Muscle of leg (tissue), 11 donors: Measurements from ENCODE around the gene PPIF. TPM values are rescaled to one million over a fixed set of nuclear protein-coding genes. Genes with fewer than 3 reads are reported as not detected.

Source experiments
- DNase-seq: peaks from one replicate; pipeline ENCODE4 v3.0.0; 2013
- H3K27ac ChIP-seq: one replicate; pipeline ENCODE4 v1.5.1; 2013; ENCODE audit warnings: mild to moderate bottlenecking, low read length, control low read depth
- H3K27me3 ChIP-seq: one replicate; pipeline ENCODE4 v1.6.1; 2013; ENCODE audit warnings: low read length; ENCODE audit not compliant: control insufficient read depth, insufficient read depth
- H3K36me3 ChIP-seq: one replicate; pipeline ENCODE4 v1.6.1; 2013; ENCODE audit warnings: low read length; ENCODE audit not compliant: control insufficient read depth, insufficient read depth
- H3K4me1 ChIP-seq: one replicate; pipeline ENCODE4 v1.6.1; 2013; ENCODE audit warnings: low read length; ENCODE audit not compliant: control insufficient read depth, insufficient read depth
- H3K4me3 ChIP-seq: one replicate; pipeline ENCODE4 v1.5.1; 2013; ENCODE audit warnings: low read length, control low read depth
- H3K9me3 ChIP-seq: replicated peaks from 2 replicates; pipeline ENCODE4 v1.6.1; 2013; ENCODE audit warnings: low read depth, low read length; ENCODE audit not compliant: control insufficient read depth
- WGBS: methylation state at CpG from one replicate; pipeline ENCODE4 v1.1.5; 2013; ENCODE audit warnings: missing lambda C conversion rate; ENCODE audit not compliant: insufficient coverage; 5-methylcytosine and 5-hydroxymethylcytosine counted together
- polyA plus RNA-seq, 8 donors: library from polyadenylated mRNA; unstranded; fragments of 120-200 nt; gene quantifications; one replicate each; pipeline versions ENCODE4 v1.2.1 to v1.2.3, GENCODE V29; 2013; ENCODE audit warnings: inconsistent platforms in 1 of 8, low replicate concordance in 1 of 8; ENCODE audit not compliant: insufficient read length in 8 of 8, insufficient read depth in 1 of 8
- total RNA-seq: library from RNA; stranded (reverse); fragments of 120-200 nt; gene quantifications from one replicate; pipeline ENCODE4 v1.2.4, GENCODE V29; 2013

Gene PPIF
- total and polyA plus RNA-seq, 9 donors: 8.3 to 28.6 (median 24.3) TPM

DNA sequence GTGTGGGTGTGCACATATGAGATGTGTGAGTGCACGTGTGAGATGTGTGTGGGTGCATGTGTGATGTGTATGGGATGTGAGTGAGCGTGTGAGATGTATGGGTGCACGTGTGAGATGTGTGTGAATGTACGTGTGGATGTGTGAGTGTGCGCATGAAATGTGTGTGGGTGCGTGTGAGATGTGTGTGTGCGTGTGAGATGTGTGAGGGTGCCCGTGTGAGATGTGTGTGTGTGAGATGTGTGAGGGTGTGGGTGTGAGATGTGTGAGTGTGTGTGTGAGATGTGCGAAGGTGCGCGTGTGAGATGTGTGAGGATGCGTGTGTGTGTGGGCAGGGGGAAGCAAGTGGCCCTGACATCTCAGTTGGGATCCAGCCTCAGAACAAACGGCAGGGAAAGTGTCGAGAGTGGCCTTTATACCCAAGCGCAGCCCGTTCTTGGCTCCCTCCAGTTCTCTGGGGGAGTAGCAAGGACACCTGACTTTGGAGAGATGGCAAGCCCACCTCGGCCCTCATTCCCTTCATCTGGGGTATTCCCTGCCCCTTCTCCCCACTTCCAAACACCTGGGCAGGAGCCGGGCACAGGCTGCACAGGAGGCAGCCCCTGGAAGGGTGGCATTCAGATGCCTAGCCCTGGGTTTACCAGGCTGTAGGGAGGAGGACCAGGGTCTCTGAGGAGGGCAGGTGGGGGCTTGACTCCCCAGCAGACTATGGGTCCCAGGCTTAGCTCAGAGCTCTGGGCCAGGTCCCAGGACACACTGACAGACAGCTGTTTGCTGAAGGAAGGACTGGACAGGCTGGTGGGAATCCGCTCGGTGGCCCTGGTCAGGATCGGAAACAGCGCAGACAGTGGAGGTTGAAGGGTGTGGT, 31.6 kb downstream of the PPIF start:
- H3K4me3 ChIP-seq: no peak overlapping the region
- H3K4me1 ChIP-seq: peaks cover 47% of the 10 kb centered on the region
- 78% methylated on average over 16 of the region's 22 CpGs for WGBS

DNA sequence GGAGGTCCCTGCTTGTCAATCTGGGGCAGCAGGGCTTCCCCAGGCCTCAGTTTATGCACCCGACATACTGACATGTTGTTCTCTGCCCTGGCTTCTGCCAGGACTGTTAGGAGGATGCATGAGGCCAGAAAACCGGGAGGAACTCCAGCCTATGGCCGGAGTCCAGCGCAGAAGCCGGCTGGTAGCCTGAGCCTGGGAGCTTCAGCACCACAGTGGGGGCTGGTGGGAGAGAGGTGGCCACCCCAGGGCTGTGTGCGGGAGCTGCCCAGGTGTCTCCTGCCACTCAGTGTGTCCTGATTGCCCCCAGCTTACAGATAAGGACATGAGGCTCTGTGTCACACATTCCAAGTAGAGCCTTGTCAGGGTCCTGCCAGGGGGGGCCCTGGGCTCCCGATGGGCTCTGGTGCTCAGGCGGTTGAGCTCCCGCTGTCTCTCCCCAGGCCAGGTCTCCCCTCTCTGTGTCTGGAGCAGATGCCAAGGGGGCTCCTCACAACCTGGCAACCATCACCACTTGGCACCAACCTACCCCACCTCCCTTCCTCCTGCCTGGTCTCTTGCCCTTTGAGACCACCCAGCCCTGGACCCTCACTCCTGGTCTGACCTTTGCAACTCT, 32.3 kb downstream of the PPIF start:
- 40% methylated on average over 9 of the region's 9 CpGs for WGBS
- Histone ChIP-seq H3K4me1 (peaks cover 47% of the 10 kb centered on the region), H3K27me3 (peaks cover 2% of the 10 kb centered on the region), H3K9me3 (no peaks in the 10 kb centered on the region), H3K36me3 (peaks cover 17% of the 10 kb centered on the region), H3K4me3 (no peak overlapping the region), H3K27ac (peak overlapping the region; percentile 85)
- DNase-seq: peak; percentile 72

More for the DNA sequence above, 31.6 kb downstream of the PPIF start:
- no peaks in the 10 kb centered on the region for H3K9me3 ChIP-seq
- no peak for DNase-seq
- peaks cover 2% of the 10 kb centered on the region for H3K27me3 ChIP-seq
- H3K36me3 ChIP-seq: peaks cover 9% of the 10 kb centered on the region
- peak overlapping the region; percentile 85 for H3K27ac ChIP-seq

DNA sequence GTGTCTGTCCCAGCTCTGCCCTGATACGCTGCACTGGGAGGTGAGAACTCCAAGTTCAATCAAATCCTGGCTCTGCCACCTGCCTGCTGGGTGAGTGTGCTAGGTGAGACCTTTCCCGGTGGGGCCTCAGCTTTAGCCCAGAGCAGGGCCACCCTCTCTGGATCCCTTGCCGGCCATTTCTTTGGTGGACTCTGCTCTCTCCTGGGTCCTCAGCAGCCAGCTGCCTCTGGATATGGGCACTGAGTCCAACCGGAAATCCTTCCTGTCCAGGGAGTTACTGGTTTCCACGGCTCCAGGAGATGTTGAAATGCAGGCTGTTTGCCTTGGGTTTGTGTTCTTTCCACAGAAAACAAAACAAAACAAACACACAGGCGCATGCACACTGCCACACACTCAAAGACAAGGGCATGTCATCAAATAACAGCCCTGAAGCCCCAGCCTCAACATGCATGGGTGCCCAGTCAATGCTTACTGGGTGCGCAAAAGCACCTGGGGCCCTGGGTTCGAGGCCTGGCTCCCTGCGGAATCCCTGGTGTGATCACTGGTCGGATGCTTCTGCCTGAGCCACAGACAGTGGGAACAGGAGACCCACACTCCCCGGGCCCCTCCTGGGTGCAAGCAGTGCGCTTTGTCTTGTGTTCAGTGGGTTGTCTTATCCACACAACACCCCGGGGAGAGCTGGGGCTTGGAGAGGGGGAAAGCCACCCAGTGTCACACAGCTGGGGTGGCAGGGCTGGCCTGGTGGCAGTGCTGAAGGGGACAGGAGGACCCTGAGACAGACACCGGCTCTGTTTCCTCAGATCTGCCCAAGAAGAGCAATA, 33.1 kb downstream of the PPIF start:
- Histone ChIP-seq H3K4me1 (peaks cover 41% of the 10 kb centered on the region), H3K27me3 (peaks cover 2% of the 10 kb centered on the region), H3K27ac (peak overlapping the region; percentile 85), H3K36me3 (peaks cover 24% of the 10 kb centered on the region), H3K9me3 (no peaks in the 10 kb centered on the region), H3K4me3 (no peak overlapping the region)
- 46% methylated on average over 9 of the region's 14 CpGs for WGBS
- peak; percentile 92 for DNase-seq

DNA sequence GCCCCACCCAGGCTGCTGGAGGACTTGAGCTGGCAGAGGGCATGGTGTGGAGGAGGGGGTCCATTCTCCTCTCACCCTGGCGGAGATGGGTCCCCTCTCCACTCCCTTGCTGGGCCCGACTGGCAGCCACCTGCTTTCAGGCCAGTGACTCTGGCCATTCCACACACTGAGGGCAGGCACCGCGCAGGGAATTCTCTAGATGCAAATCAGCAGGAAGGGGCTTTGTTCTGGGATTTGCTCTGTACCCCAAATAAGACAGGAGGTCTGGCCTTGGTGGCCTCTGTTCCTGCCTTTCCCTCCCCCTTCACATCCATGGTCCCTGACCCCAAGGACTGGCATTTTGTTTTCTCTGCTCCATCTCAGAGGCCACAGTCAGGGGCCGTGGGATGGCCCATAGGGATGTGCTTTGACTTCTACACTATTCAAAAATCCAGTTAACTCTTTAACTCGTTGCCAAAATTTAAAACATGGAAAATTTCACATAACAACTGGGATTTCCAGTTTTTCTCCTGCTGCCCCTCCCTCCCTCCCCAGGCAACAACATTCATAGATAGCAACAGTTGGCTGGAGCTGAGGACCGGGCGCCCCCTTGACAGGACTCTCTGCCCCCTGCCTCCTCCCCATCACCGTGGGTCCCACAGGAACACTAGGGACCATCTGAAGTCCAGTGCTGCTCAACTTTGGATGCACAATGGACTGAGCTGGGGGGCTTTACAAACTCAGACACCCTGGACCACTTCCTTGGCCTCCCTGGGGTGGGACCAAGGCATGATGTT, 33.9 kb downstream of the PPIF start:
- H3K27me3 ChIP-seq: no peaks in the 10 kb centered on the region
- H3K4me3 ChIP-seq: no peak overlapping the region
- H3K27ac ChIP-seq: peak overlapping the region; percentile 86
- no peaks in the 10 kb centered on the region for H3K9me3 ChIP-seq
- peaks cover 41% of the 10 kb centered on the region for H3K4me1 ChIP-seq
- DNase-seq: peak; percentile 51
- H3K36me3 ChIP-seq: peaks cover 32% of the 10 kb centered on the region
- 40% methylated on average over 8 of the region's 9 CpGs for WGBS

DNA sequence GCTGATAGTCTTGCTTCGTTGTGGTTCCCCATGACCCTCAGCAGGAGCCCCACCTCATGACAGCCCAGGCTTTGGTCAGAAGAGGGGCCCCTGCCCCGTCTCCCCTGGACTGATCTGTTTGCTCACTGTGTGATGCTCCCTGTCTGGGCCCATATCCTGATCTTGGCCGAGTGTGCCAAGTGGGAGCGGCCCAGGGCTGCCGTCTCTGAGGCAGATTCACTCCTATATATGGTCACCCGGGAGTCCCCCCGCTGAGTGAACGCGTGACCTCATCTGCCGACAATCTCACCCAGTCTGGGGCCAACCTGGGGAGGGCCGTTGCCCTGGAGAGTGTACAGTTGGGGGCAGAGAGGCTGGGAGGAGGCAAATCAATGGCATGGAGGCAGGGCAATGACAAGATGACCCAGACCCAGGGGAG, 34.5 kb downstream of the PPIF start:
- Histone ChIP-seq H3K36me3 (peaks cover 39% of the 10 kb centered on the region), H3K9me3 (no peaks in the 10 kb centered on the region), H3K27me3 (no peaks in the 10 kb centered on the region), H3K4me1 (peaks cover 41% of the 10 kb centered on the region), H3K4me3 (no peak overlapping the region), H3K27ac (peak overlapping the region; percentile 86)
- DNase-seq: peak; percentile 85
- WGBS: 33% methylated on average over 8 of the region's 11 CpGs

DNA sequence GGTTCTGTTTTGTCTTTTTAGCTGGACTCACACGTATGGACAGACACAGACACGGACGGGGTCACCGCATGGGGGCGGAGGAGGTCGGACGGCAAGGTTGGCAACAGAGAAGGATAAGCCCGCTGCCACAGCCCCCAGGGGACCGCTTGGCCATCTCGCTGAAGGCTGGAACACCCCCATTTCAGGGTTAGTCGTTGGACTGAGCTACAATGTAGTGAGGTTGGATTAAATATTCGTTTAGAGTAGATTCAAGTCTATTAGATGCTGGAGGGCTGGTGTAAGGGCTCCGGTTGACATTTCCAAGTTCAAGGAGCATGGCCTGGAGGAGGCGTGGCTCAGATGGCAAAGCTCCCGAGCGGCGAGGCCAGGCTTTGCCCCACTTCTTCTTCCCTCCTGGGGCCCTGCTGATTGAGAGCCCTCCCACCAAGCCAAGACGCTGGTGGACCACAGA, 35.2 kb downstream of the PPIF start:
- Histone ChIP-seq H3K9me3 (no peaks in the 10 kb centered on the region), H3K4me3 (no peak overlapping the region), H3K4me1 (peaks cover 44% of the 10 kb centered on the region), H3K27me3 (no peaks in the 10 kb centered on the region), H3K27ac (peak overlapping the region; percentile 86), H3K36me3 (peaks cover 46% of the 10 kb centered on the region)
- DNase-seq: peak; percentile 25
- WGBS: 68% methylated on average over 15 of the region's 18 CpGs

DNA sequence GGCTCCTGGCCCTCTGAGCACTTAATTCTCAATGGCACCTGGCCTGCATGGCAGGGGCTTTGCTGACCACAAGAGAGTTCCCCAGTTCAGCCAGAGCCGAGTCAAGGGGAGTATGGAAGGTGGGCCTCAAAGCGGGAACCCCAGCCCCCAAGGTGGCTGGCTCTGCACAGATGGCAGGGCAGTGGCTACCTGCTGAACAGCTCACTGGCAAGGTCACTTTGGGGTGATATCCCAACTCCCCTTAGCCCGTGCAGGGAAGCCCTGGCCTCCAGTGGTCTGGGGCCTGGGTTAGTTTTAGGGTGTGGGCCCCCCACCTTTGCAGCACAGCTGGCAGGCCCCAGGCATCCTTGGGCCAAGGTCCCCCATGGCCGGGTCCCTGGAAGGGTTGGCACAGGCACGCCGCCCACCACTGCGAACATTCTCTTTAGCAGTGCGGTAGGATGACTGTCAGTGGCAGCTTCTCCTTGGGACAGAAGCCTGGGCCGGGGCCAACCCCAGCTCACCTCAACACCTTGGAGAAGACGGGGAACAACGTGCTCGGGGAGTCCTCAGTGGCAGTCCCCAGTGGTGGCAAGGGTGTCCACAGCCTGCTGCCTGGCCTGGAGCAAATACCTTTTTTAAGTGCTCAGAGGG, 36.8 kb downstream of the PPIF start:
- DNase-seq: no peak
- no peak overlapping the region for H3K27ac ChIP-seq
- 88% methylated on average over 12 of the region's 12 CpGs for WGBS
- no peak overlapping the region for H3K4me3 ChIP-seq
- H3K36me3 ChIP-seq: peaks cover 61% of the 10 kb centered on the region
- H3K27me3 ChIP-seq: no peaks in the 10 kb centered on the region
- H3K4me1 ChIP-seq: peaks cover 49% of the 10 kb centered on the region
- H3K9me3 ChIP-seq: no peaks in the 10 kb centered on the region

DNA sequence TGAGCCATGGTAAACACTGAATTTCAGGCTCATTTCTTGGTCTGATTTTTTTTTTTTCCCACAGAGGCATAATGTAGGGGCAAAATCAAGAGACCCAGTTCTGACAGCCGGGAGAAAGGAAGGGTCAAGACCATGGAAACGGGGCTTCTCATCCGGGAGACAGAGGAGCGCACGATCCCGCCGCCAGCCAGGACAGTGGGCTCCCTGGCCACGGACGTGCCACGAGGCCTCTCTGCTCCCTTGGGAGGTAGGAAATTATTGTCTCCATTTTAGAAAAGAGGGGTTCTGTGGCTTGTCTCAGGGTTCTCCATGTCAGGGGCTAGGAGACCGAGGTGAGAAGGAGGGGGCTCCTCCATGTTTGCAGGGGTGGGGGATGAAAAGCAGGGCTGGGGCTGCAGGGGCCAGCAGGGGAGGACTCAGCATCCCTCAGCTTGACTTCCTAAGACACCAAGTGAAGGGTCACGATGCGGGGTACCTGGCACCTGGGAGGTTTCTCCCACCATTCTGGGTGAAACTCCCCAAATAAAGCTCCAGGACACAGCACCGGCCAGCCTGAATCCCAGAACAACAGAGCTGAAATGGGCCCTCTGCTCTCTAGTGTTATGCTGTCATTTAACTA, 37.6 kb downstream of the PPIF start:
- no peak overlapping the region for H3K27ac ChIP-seq

DNA sequence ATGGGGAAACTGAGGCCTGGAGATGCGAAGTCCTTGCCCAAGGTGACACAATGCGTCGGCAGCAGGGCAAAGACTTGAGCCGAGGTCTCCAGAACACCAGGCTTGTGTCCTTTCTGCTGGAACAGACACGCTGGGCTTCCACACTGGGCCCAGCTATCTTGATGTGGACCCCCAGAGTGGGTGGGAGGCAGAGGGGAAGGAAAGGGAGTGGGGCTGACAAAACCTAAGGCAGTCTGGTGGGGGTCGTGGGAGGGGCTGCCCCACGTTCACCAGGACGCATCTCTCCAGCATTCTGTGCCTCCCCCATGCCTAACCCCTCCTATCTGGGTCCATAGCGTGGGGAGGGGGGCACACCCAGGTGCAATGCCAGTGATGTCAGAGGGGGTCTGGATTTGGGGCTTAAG, 38.1 kb downstream of the PPIF start:
- whole genome bisulfite sequencing: 94% methylated on average over 3 of the region's 9 CpGs
- H3K36me3 ChIP-seq: peaks cover 72% of the 10 kb centered on the region
- no peaks in the 10 kb centered on the region for H3K27me3 ChIP-seq

More for the DNA sequence above, 37.6 kb downstream of the PPIF start:
- no peak overlapping the region for H3K4me3 ChIP-seq
- DNase-seq: peak; percentile 4
- peaks cover 42% of the 10 kb centered on the region for H3K4me1 ChIP-seq
- 89% methylated on average over 10 of the region's 14 CpGs for WGBS
- no peaks in the 10 kb centered on the region for H3K9me3 ChIP-seq
- H3K36me3 ChIP-seq: peaks cover 67% of the 10 kb centered on the region
- H3K27me3 ChIP-seq: no peaks in the 10 kb centered on the region

More for the DNA sequence above, 38.1 kb downstream of the PPIF start:
- H3K4me3 ChIP-seq: no peak overlapping the region
- no peaks in the 10 kb centered on the region for H3K9me3 ChIP-seq
- H3K4me1 ChIP-seq: peaks cover 37% of the 10 kb centered on the region
- no peak for DNase-seq
- H3K27ac ChIP-seq: no peak overlapping the region
